K562 (cell line): ENCODE data around the gene CAPN3. TPM values are rescaled to one million over a fixed set of nuclear protein-coding genes. Genes with fewer than 3 reads are reported as not detected.

Experiments used
- ATAC-seq: fragments of 200-7000 bp; cut with Tn5 transposase; 3 replicates; pipeline ENCODE4 v1.9.1; 2020; ENCODE audit warnings: moderate library complexity
- BruUV-seq: library from RNA; stranded (reverse); fragments of 400-500 nt; replicated peaks from 2 replicates; lab custom pipeline; 2021; lab: Mats Ljungman, UMichigan
- CTCF ChIA-PET: fragments of 300-600 bp; formaldehyde crosslinking; extraction: SDS; loops from one replicate; lab custom pipeline; 2021; ENCODE audit warnings: low intra/inter-chr PET ratio; lab: Yijun Ruan, JAX
- POLR2A ChIA-PET: fragments of 300-600, 350-650 bp; sonication (Branson Sonifier 250); formaldehyde crosslinking; extraction: SDS; loops from one replicate; lab custom pipeline; 2021; ENCODE audit warnings: antibody characterized with exemption, inconsistent platforms; lab: Yijun Ruan, JAX
- DNase-seq, 4 experiments: peaks; one replicate each; pipeline versions ENCODE4 v3.0.0 to v3.0.0-alpha.2; 2011 to 2018; ENCODE audit warnings: low spot score in 3 of 4, mixed read lengths in 3 of 4; ENCODE audit errors: extremely low read depth in 1 of 4
- FAIRE-seq: peaks from 2 replicates; lab custom pipeline; 2011; peaks lifted over from hg19 to GRCh38; lab: Jason Lieb, UNC
- H2AFZ ChIP-seq: 2 replicates; pipeline ENCODE4 v1.6.0; 2011; ENCODE audit warnings: low read depth, low read length, control low read depth, inconsistent platforms
- H3K27ac ChIP-seq: fragments of 200-600 bp; 3 replicates; pipeline ENCODE4 v1.8.0; 2011; ENCODE audit warnings: low read depth, mild to moderate bottlenecking, control low read depth, inconsistent platforms, low read length, moderate library complexity, mixed read lengths; ENCODE audit errors: extremely low read depth
- H3K27me3 ChIP-seq, 2 experiments: fragments of 300-600 bp in 1 of 2; 2 replicates in 1 of 2; 3 replicates in 1 of 2; pipeline versions ENCODE4 v1.6.0 to v1.8.0; 2011; ENCODE audit warnings: inconsistent platforms in 2 of 2, low read length in 2 of 2, mild to moderate bottlenecking in 1 of 2, mixed read lengths in 1 of 2, moderate library complexity in 1 of 2; ENCODE audit not compliant: control insufficient read depth in 2 of 2, insufficient read depth in 2 of 2
- H3K36me3 ChIP-seq: fragments of 300-600 bp; 3 replicates; pipeline ENCODE4 v1.8.0; 2011; ENCODE audit warnings: mild to moderate bottlenecking, low read length, inconsistent platforms; ENCODE audit not compliant: control insufficient read depth, insufficient read depth
- H3K4me1 ChIP-seq, 2 experiments: fragments of 200-600 bp in 1 of 2; replicated peaks in 1 of 2; 2 replicates in 1 of 2; 3 replicates in 1 of 2; pipeline versions ENCODE4 v1.5.1 to v1.8.0; 2011; ENCODE audit warnings: inconsistent platforms in 2 of 2, low read length in 2 of 2, mild to moderate bottlenecking in 1 of 2, mixed read lengths in 1 of 2, moderate library complexity in 1 of 2; ENCODE audit not compliant: control insufficient read depth in 2 of 2, insufficient read depth in 2 of 2
- H3K4me2 ChIP-seq: 2 replicates; pipeline ENCODE4 v1.6.1; 2011; ENCODE audit warnings: low read length, control low read depth, inconsistent platforms, mixed read lengths; ENCODE audit not compliant: insufficient read depth
- H3K4me3 ChIP-seq: fragments of 200-600 bp; sonication (generic), shearing (Covaris generic); 2 replicates; pipeline ENCODE4 v1.5.1; 2016; ENCODE audit warnings: control low read depth, inconsistent platforms
- H3K79me2 ChIP-seq: fragments of 200-600 bp; 3 replicates; pipeline ENCODE4 v1.8.0; 2011; ENCODE audit warnings: low read length, inconsistent platforms; ENCODE audit not compliant: control insufficient read depth, insufficient read depth
- H3K9ac ChIP-seq, 2 experiments: 2 replicates each; pipeline versions ENCODE4 v1.6.0 to v1.6.1; 2011; ENCODE audit warnings: low read depth in 2 of 2, low read length in 2 of 2, control low read depth in 1 of 2, inconsistent platforms in 1 of 2, mild to moderate bottlenecking in 1 of 2, mixed read lengths in 1 of 2; ENCODE audit not compliant: insufficient read depth in 1 of 2
- H3K9me1 ChIP-seq: one replicate; pipeline ENCODE4 v1.6.0; 2011; ENCODE audit warnings: inconsistent platforms, mild to moderate bottlenecking, low read length, moderate library complexity; ENCODE audit not compliant: control insufficient read depth, insufficient read depth
- H3K9me3 ChIP-seq: replicated peaks from 2 replicates; pipeline ENCODE4 v1.5.1; 2011; ENCODE audit warnings: low read depth, low read length, inconsistent platforms; ENCODE audit not compliant: control insufficient read depth, insufficient read depth
- H4K20me1 ChIP-seq: replicated peaks from 2 replicates; pipeline ENCODE4 v1.6.1; 2011; ENCODE audit warnings: low read length, inconsistent platforms, mixed read lengths; ENCODE audit not compliant: control insufficient read depth, insufficient read depth
- DMBX1 ChIP-seq: fragments of 250-450 bp; sonication (Bioruptor Pico); IDR thresholded peaks from 2 replicates; pipeline ENCODE4 v1.8.0; 2022; ENCODE audit warnings: inconsistent platforms, mild to moderate bottlenecking, moderate library complexity, borderline replicate concordance
- E2F4 ChIP-seq: sonication (generic); formaldehyde crosslinking; IDR thresholded peaks from 2 replicates; pipeline ENCODE4 v1.8.0; 2022; ENCODE audit warnings: mild to moderate bottlenecking, low read depth, missing genetic modification reagents
- FOXP4 ChIP-seq: sonication (generic); formaldehyde crosslinking; IDR thresholded peaks from 2 replicates; pipeline ENCODE4 v1.8.0; 2022; ENCODE audit warnings: mild to moderate bottlenecking, missing genetic modification reagents, borderline replicate concordance
- HMG20A ChIP-seq: fragments of 450-650 bp; formaldehyde crosslinking; conservative IDR thresholded peaks from 2 replicates; pipeline ENCODE4 v1.4.0; 2020; ENCODE audit warnings: mild to moderate bottlenecking, mixed read lengths
- ID3 ChIP-seq, 2 experiments: fragments of 250-450 bp in 1 of 2; fragments of 450-650 bp in 1 of 2; sonication (Bioruptor Pico) in 1 of 2; IDR thresholded peaks; 2 replicates each; pipeline versions ENCODE4 v1.6.1 to v1.8.0; 2016 to 2021; ENCODE audit warnings: mild to moderate bottlenecking in 2 of 2, moderate library complexity in 2 of 2, missing compliant biosample characterization in 1 of 2, missing genetic modification characterization in 1 of 2
- NFIX ChIP-seq: fragments of 250-450 bp; sonication (Bioruptor Pico); IDR thresholded peaks from 2 replicates; pipeline ENCODE4 v1.4.0; 2020; ENCODE audit warnings: low read depth, mild to moderate bottlenecking, moderate library complexity
- RERE ChIP-seq: sonication (generic); formaldehyde crosslinking; IDR thresholded peaks from 2 replicates; pipeline ENCODE4 v1.8.0; 2023; ENCODE audit warnings: missing genetic modification reagents, mild to moderate bottlenecking, borderline replicate concordance
- SP1 ChIP-seq: sonication (generic); formaldehyde crosslinking; IDR thresholded peaks from 2 replicates; pipeline ENCODE4 v1.8.1; 2022; ENCODE audit warnings: mild to moderate bottlenecking, missing genetic modification reagents
- XRCC5 ChIP-seq: fragments of 200-400 bp; formaldehyde crosslinking; IDR thresholded peaks from 2 replicates; pipeline ENCODE4 v1.6.1; 2017; ENCODE audit warnings: low read depth, mild to moderate bottlenecking, low read length
- ZNF830 ChIP-seq: fragments of 250-450 bp; sonication (Bioruptor Pico); IDR thresholded peaks from 2 replicates; pipeline ENCODE4 v1.5.0; 2021; ENCODE audit warnings: mild to moderate bottlenecking
- WGBS: fragments of 100-300 bp; shearing (Covaris generic); methylation state at CpG from one replicate; pipeline ENCODE4 v1.1.6; 2016; ENCODE audit warnings: low coverage, mixed read lengths; ENCODE audit not compliant: insufficient coverage; ENCODE audit errors: missing lambda C conversion rate; 5-methylcytosine and 5-hydroxymethylcytosine counted together
- in situ Hi-C: fragments of 300-500 bp; cut with MboI; formaldehyde crosslinking; loops from 4 replicates; pipeline ENCODE4 v1.15.0; 2018; ENCODE audit warnings: inconsistent platforms, mixed read lengths
- intact Hi-C: fragments of 100-400 bp; cut with micrococcal nuclease; formaldehyde crosslinking; loops from 2 replicates; pipeline ENCODE4 v1.14.2; 2022
- polyA plus RNA-seq, 8 experiments: library from polyadenylated mRNA; depleted of rRNA in 4 of 8; stranded (reverse) in 5 of 8; unstranded in 3 of 8; fragments of >200 nt; fragmentation: Nextera tagmentation in 2 of 8; fragmentation: Illumina TruSeq in 1 of 8; extraction: Ambion mirVana in 2 of 8; extraction: Trizol in 1 of 8; gene quantifications; 2 replicates each; pipeline versions ENCODE4 v1.2.1 to v1.2.3, GENCODE V29; 2011 to 2014; ENCODE audit warnings: inconsistent platforms in 1 of 8, missing spikeins in 1 of 8
- total RNA-seq, 7 experiments: library from RNA; depleted of rRNA in 6 of 7; stranded (reverse); fragments of >200 nt in 6 of 7; fragmentation: Illumina TruSeq in 2 of 7; extraction: Trizol in 2 of 7; gene quantifications; 2 replicates each; pipeline versions ENCODE4 v1.2.1 to v1.2.3, GENCODE V29; 2011 to 2021; ENCODE audit warnings: low replicate concordance in 1 of 7

Gene CAPN3
- total and polyA plus RNA-seq, 9 of the 15 experiments (the other 6 are each of a cell fraction or from before 2014, with no cell fraction given): 0.03 to 0.34 (median 0.20) TPM; not detected in 2

- H3K27ac ChIP-seq: no peak overlapping the region
- no peak overlapping the region for H3K9ac ChIP-seq
- peaks cover 7% of the 10 kb centered on the region; the same call in 1 of the 2 replicates for H4K20me1 ChIP-seq
- 55% methylated on average over 2 of the region's 2 CpGs for WGBS
- ATAC-seq: no peak
- no peak overlapping the region for H3K4me2 ChIP-seq
- H3K79me2 ChIP-seq: no peaks in the 10 kb centered on the region
- CTCF ChIA-PET: no interaction called here
- no peaks in the 10 kb centered on the region for H3K27me3 ChIP-seq
- DNase-seq: no peak
- no peak for FAIRE-seq
- no peaks in the 10 kb centered on the region for H3K9me3 ChIP-seq
- no peaks in the 10 kb centered on the region for H3K9me1 ChIP-seq
- H3K4me3 ChIP-seq: no peak overlapping the region
- BruUV-seq: no TSS peak
- in situ Hi-C loops: no loop called here
- no peaks in the 10 kb centered on the region for H3K4me1 ChIP-seq
- H2AFZ ChIP-seq: no peak overlapping the region
- POLR2A ChIA-PET: no interaction called here
- intact Hi-C loops: no loop called here
- H3K36me3 ChIP-seq: peaks cover 38% of the 10 kb centered on the region
- no peak for TF ChIP-seq ID3 (CRISPR knock-in tag; IDR thresholded peaks at IDR 0.05)
- no peak for TF ChIP-seq ID3 (tag; IDR thresholded peaks at IDR 0.05)
- no peak for TF ChIP-seq XRCC5
- TF ChIP-seq DMBX1 (CRISPR knock-in tag): no peak
- no peak for TF ChIP-seq ZNF830 (CRISPR knock-in tag)
- TF ChIP-seq E2F4 (CRISPR knock-in tag): no peak
- no peak for TF ChIP-seq RERE (CRISPR knock-in tag)
- no peak for TF ChIP-seq SP1 (CRISPR knock-in tag)
- TF ChIP-seq FOXP4 (CRISPR knock-in tag): no peak
- no peak for TF ChIP-seq HMG20A (CRISPR knock-in tag)
- no peak for TF ChIP-seq NFIX (CRISPR knock-in tag)
Observed at GRCh38 chr15:42413920-42414319, 54.6 kb downstream of the CAPN3 start.
